HUES48 (cell line): ENCODE results near the gene TCF7L2.

Source experiments
- H3K27ac ChIP-seq: one replicate; pipeline ENCODE4 v1.7.0; 2013; ENCODE audit warnings: low read depth, low read length, inconsistent platforms
- H3K27me3 ChIP-seq: 2 replicates; pipeline ENCODE4 v1.6.1; 2013; ENCODE audit warnings: mild to moderate bottlenecking, low read length; ENCODE audit not compliant: control insufficient read depth, insufficient read depth
- H3K36me3 ChIP-seq: 2 replicates; pipeline ENCODE4 v1.6.1; 2013; ENCODE audit warnings: low read length; ENCODE audit not compliant: control insufficient read depth, insufficient read depth
- H3K4me1 ChIP-seq: 2 replicates; pipeline ENCODE4 v1.6.1; 2013; ENCODE audit warnings: mild to moderate bottlenecking, low read length; ENCODE audit not compliant: control insufficient read depth, insufficient read depth
- H3K4me3 ChIP-seq: 2 replicates; pipeline ENCODE4 v1.5.1; 2013; ENCODE audit warnings: mild to moderate bottlenecking, low read depth, low read length
- H3K9ac ChIP-seq: 2 replicates; pipeline ENCODE4 v1.6.1; 2013; ENCODE audit warnings: mild to moderate bottlenecking, low read depth, low read length, moderate library complexity
- H3K9me3 ChIP-seq: 2 replicates; pipeline ENCODE4 v1.6.1; 2013; ENCODE audit warnings: low read length; ENCODE audit not compliant: control insufficient read depth, insufficient read depth

The TCF7L2 gene

DNA sequence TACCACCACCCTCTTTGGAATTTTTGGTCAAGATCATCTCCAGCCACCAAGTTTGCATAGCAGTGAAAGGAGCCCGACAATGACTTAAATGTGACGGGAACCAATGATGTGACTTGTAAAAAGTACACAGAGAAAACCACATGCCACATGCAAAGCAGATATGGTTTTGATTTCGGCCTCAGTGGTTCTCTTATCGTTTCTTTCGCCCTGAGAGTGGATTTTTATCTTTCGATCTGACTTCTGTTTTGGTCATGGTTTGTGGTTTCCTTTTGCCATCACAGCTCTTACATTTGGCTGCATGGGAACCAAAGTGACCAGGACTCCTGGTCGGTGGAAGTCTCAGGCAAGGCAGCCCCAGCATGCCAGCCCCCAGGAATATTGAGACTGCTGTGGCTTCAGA, 31.5 kb downstream of the TCF7L2 start:
- Histone ChIP-seq H3K27me3 (no peaks in the 10 kb centered on the region), H3K4me1 (peaks cover 53% of the 10 kb centered on the region), H3K36me3 (peaks cover 26% of the 10 kb centered on the region), H3K4me3 (no peak overlapping the region), H3K27ac (no peak overlapping the region), H3K9ac (no peak overlapping the region), H3K9me3 (no peaks in the 10 kb centered on the region)

DNA sequence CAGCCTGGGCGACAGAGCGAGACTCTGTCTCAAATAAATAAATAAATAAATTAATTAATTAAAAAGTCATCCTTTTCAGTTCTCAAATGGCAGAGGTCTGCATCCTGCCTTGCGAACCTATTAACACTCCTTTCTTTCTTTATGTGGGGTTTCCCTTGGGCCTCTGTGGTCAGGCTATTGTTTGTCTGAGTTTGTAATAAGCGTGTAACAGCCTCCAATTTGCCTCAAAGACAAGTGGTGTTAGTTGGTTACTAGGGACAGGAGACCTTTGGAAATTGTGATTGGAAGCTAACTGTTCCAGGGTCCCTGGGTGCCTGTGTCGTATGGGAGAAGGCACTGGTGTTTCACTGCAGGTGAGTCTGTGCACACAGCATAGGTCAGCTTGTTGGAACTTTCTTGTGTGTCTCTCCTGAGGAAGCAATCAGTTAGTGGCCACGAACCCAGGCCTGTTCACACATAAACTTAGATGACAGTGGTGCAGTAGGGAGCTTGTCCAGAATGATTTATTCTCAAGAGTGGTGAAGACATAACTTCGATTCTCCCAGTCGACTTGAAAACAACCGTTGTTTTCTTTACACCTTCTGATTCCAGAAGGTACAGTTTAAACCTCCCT, 33.5 kb downstream of the TCF7L2 start:
- Histone ChIP-seq H3K4me1 (peaks cover 63% of the 10 kb centered on the region), H3K36me3 (peaks cover 28% of the 10 kb centered on the region), H3K27me3 (no peaks in the 10 kb centered on the region), H3K27ac (no peak overlapping the region), H3K9me3 (no peaks in the 10 kb centered on the region), H3K9ac (no peak overlapping the region), H3K4me3 (no peak overlapping the region)

DNA sequence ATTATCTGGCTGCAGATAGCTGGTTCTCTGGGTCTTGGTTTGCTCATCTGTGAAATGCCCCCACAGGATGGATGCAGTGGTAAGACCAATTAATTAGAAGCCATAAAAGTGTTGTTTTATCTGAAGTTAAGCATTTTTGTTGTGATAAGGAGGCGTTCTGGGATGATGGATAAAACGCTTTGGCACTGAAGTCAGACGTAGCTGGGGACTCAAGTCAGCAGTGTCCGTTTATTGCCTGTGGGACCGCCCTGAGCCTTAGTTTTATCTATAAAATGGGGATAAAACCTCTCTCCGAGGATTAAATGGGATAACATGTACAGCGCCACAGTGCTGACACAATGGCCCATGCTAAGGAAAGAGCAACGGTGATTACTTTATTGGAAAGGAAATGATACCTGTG, 34.7 kb downstream of the TCF7L2 start:
- H3K9ac ChIP-seq: no peak overlapping the region
- no peaks in the 10 kb centered on the region for H3K9me3 ChIP-seq
- H3K27me3 ChIP-seq: no peaks in the 10 kb centered on the region
- no peak overlapping the region for H3K27ac ChIP-seq
- H3K4me1 ChIP-seq: peaks cover 69% of the 10 kb centered on the region
- peaks cover 28% of the 10 kb centered on the region for H3K36me3 ChIP-seq
- no peak overlapping the region for H3K4me3 ChIP-seq

DNA sequence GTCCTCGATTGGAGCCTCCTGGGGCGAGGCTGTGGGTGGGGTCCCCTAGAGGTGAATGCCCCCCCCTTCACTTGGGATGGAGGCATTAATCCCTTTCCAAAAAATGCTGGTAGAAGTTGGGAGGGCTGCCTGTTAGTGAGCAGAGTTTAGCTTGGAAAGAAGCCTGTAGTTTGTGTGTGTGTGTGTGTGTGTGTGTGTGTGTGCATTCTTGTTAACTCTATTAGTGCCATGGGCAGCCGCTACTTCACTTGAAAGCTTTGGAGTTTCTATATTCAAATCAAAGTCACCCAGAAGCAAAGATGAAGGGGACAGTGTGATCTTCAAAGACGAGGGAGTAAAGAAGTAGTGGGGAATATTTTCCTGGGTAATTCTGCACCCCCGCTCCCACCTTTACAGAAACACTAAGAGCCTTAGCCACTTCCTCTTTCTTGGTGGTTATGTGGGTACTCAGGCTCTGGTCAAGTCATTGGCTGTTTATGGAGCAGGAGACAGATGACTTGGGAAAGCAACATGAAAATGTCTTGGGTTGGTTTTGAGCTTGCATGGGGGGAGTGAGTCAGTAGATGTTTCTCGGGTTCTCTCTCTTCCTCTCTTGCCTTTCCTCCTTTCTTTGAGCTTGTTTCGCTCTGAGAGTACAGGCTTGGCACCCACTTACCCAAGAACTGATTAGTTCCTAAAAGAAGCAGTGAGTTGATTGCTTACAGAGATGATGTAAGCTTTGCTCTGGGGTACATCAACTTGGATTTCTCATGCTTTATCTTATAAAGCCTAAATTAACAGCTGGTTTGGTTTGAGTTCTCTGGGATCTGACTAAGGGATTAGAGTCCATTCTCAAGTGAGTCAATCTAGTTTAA, 35.9 kb downstream of the TCF7L2 start:
- no peaks in the 10 kb centered on the region for H3K9me3 ChIP-seq
- peaks cover 72% of the 10 kb centered on the region for H3K4me1 ChIP-seq
- H3K27ac ChIP-seq: peak overlapping the region; percentile 29
- H3K9ac ChIP-seq: no peak overlapping the region
- no peaks in the 10 kb centered on the region for H3K27me3 ChIP-seq
- H3K36me3 ChIP-seq: peaks cover 32% of the 10 kb centered on the region
- no peak overlapping the region for H3K4me3 ChIP-seq

- Histone ChIP-seq H3K27ac (peak overlapping the region; percentile 29), H3K27me3 (no peaks in the 10 kb centered on the region), H3K9me3 (no peaks in the 10 kb centered on the region), H3K36me3 (peaks cover 26% of the 10 kb centered on the region), H3K4me1 (peaks cover 66% of the 10 kb centered on the region), H3K9ac (no peak overlapping the region), H3K4me3 (no peak overlapping the region)
These were observed 36.6 kb downstream of the TCF7L2 start for GRCh38 chr10:112986544-112987190.

DNA sequence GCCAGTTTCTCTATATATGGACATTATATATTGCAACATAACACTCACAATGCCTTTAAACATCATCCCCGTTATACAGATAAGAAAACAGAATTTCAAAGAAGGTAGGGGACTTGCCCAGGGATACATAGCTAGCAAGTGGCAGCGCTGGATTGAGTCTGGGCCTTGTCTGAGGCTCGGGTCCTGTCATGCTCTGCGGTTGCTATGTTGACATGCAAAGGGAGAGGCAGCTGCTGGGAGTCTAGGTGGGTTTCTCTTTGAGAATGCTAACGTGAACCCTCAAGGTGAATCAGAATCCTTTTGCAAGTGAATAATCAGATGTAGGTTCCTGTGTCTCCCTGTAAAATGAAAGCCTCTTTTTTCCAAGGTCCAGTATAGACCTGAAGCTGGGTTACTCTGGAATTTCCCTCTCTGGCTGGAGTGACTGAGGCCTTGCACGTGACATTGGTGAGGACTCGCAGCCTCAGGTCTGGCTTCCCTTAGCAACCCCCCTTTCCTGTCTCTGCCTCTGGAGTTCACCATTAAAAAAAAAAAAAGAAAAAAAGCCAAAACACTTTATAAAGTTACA, 38.9 kb downstream of the TCF7L2 start:
- H3K27ac ChIP-seq: peak overlapping the region; percentile 26
- H3K4me1 ChIP-seq: peaks cover 57% of the 10 kb centered on the region
- no peaks in the 10 kb centered on the region for H3K27me3 ChIP-seq
- no peak overlapping the region for H3K9ac ChIP-seq
- H3K36me3 ChIP-seq: peaks cover 28% of the 10 kb centered on the region
- H3K9me3 ChIP-seq: no peaks in the 10 kb centered on the region
- H3K4me3 ChIP-seq: no peak overlapping the region

GRCh38 chr10:112989826-112990225, 39.8 kb downstream of the TCF7L2 start:
- H3K27ac ChIP-seq: no peak overlapping the region
- no peak overlapping the region for H3K9ac ChIP-seq
- H3K36me3 ChIP-seq: peaks cover 28% of the 10 kb centered on the region
- no peak overlapping the region for H3K4me3 ChIP-seq
- H3K9me3 ChIP-seq: no peaks in the 10 kb centered on the region
- peaks cover 48% of the 10 kb centered on the region for H3K4me1 ChIP-seq
- H3K27me3 ChIP-seq: no peaks in the 10 kb centered on the region

- peaks cover 46% of the 10 kb centered on the region for H3K4me1 ChIP-seq
- H3K4me3 ChIP-seq: no peak overlapping the region
- no peak overlapping the region for H3K9ac ChIP-seq
- no peaks in the 10 kb centered on the region for H3K27me3 ChIP-seq
- no peak overlapping the region for H3K27ac ChIP-seq
- peaks cover 29% of the 10 kb centered on the region for H3K36me3 ChIP-seq
- no peaks in the 10 kb centered on the region for H3K9me3 ChIP-seq
These were observed 40.2 kb downstream of the TCF7L2 start for GRCh38 chr10:112990271-112990670.

DNA sequence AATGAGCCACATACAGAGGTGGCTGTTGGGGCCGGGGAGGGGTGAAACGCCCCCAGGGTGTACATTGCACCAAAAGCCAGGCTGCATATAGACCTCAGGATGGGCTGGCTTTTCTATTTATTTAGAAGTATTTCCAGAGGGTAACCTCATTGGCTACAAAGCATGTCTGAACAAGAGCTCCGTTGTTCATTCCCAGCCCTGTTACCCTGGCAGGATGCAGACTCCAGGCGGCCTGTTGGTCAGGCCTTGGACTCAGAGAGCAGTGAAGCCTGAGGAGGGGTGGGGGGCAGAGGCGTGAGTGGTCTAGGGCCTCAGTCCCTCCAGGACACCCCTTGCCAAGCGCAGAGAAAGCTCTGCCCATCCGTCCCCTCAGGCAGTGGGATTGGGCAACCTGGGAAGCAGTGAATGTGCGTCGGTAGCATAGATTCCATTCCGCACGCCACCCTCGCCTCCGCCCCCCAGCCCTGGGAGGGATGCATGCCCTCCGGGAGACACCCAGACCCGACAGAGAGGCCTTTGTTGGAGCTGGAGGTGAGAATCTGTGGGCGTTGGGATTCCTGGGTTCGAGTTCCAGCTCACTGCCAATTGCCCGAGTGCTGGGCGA, 41.9 kb downstream of the TCF7L2 start:
- H3K9ac ChIP-seq: no peak overlapping the region
- peaks cover 33% of the 10 kb centered on the region for H3K4me1 ChIP-seq
- H3K27ac ChIP-seq: no peak overlapping the region
- H3K4me3 ChIP-seq: no peak overlapping the region
- H3K36me3 ChIP-seq: peaks cover 33% of the 10 kb centered on the region
- H3K9me3 ChIP-seq: no peaks in the 10 kb centered on the region
- H3K27me3 ChIP-seq: no peaks in the 10 kb centered on the region

DNA sequence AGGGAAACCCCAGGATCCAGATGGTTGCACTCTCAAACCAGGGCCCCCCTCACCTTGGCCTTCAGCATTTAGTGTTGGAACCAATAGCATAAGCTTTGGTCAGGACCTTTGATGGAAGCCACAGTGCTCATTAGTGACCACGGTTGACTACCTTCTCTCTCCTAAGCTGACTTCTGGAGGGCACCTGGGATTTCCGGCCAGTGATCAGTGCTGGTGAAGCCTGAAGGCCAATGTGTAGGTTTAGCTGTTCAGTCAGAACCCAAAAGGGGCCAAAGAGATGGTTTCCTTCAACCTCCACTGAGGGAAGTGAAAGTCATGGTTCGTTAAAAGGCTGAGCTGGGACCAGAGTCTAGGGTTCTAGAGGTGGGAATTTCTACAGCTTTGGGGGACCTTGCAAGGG, 46.4 kb downstream of the TCF7L2 start:
- Histone ChIP-seq H3K9ac (no peak overlapping the region), H3K27ac (no peak overlapping the region), H3K4me3 (no peak overlapping the region), H3K36me3 (peaks cover 27% of the 10 kb centered on the region), H3K9me3 (no peaks in the 10 kb centered on the region), H3K4me1 (peaks cover 18% of the 10 kb centered on the region), H3K27me3 (no peaks in the 10 kb centered on the region)
